Stimulated activated CD4-positive, alpha-beta T cell treated with anti-CD3 and anti-CD28 coated beads, TNF-alpha, amount 100 ng/mL, for 4 hours (primary cell): Measurements from ENCODE around the gene RAC3.

Experiments used
- DNase-seq, 3 experiments: peaks; one replicate each; pipeline ENCODE4 v3.0.0-alpha.2; 2020; ENCODE audit warnings: low read depth in 3 of 3

Gene RAC3

GRCh38 chr17:82031303-82031884 lies at the start of gene RAC3:
Gene RAC3 (plus strand): TSS chr17:82031678. CDS start chr17:82031762, 84 bp downstream.
- no peak for DNase-seq

- DNase-seq = no peak
These were observed 48.4 kb upstream of the RAC3 start for GRCh38 chr17:81983011-81983638.

GRCh38 chr17:81983639-81984373 lies 47.7 kb upstream of the RAC3 start:
- DNase-seq = no peak

GRCh38 chr17:81984773-81985410 lies 46.6 kb upstream of the RAC3 start:
- DNase-seq = no peak

GRCh38 chr17:81986606-81987005 lies 44.9 kb upstream of the RAC3 start:
- no peak for DNase-seq

- DNase-seq = no peak
These were observed 44.2 kb upstream of the RAC3 start for GRCh38 chr17:81987161-81987770.

GRCh38 chr17:81990836-81991683 lies 40.4 kb upstream of the RAC3 start:
- no peak for DNase-seq

- DNase-seq = no peak
These were observed 39.7 kb upstream of the RAC3 start for GRCh38 chr17:81991684-81992305.

GRCh38 chr17:81992306-81993102 lies 39.0 kb upstream of the RAC3 start:
- no peak for DNase-seq

GRCh38 chr17:81993729-81994592 lies 37.5 kb upstream of the RAC3 start:
- DNase-seq = no peak

- no peak for DNase-seq
These were observed 36.6 kb upstream of the RAC3 start for GRCh38 chr17:81994593-81995462.

GRCh38 chr17:81995463-81996231 lies 35.8 kb upstream of the RAC3 start:
- no peak for DNase-seq

- DNase-seq = no peak
These were observed 35.2 kb upstream of the RAC3 start for GRCh38 chr17:81996232-81996756.

GRCh38 chr17:81996757-81997441 lies 34.6 kb upstream of the RAC3 start:
- DNase-seq = no peak

GRCh38 chr17:81998212-81998611 lies 33.3 kb upstream of the RAC3 start:
- DNase-seq = no peak

- no peak for DNase-seq
These were observed 32.6 kb upstream of the RAC3 start for GRCh38 chr17:81998691-81999438.
